WTC11 (cell line): ENCODE results near the gene HMGCS2. TPM values are rescaled to one million over a fixed set of nuclear protein-coding genes. Genes with fewer than 3 reads are reported as not detected.

ENCODE experiments used
- ATAC-seq: fragments of 200-7000 bp; cut with Tn5 transposase; 2 replicates; pipeline ENCODE4 v1.10.0; 2021; ENCODE audit warnings: mild to moderate bottlenecking, moderate library complexity
- CTCF ChIA-PET: fragments of 300-600 bp; sonication (Branson Sonifier 250); formaldehyde crosslinking; loops from one replicate; lab custom pipeline; 2021; ENCODE audit warnings: antibody characterized with exemption; lab: Charles Lee
- POLR2A ChIA-PET: fragments of 350-600 bp; sonication (Branson Sonifier 250); formaldehyde crosslinking; loops from one replicate; lab custom pipeline; 2021; ENCODE audit warnings: antibody characterized with exemption; lab: Charles Lee
- DNase-seq: peaks from one replicate; pipeline ENCODE4 v3.0.0; 2021; ENCODE audit warnings: low spot score
- H3K27ac Mint-ChIP-seq: 2 replicates; pipeline ENCODE4 v1.8.0; 2021; ENCODE audit warnings: mixed read lengths
- H3K27me3 Mint-ChIP-seq: 2 replicates; pipeline ENCODE4 v1.8.0; 2021; ENCODE audit warnings: low read depth, mild to moderate bottlenecking, moderate library complexity, mixed read lengths
- H3K36me3 Mint-ChIP-seq: 2 replicates; pipeline ENCODE4 v1.8.0; 2021; ENCODE audit warnings: mixed read lengths
- H3K4me1 Mint-ChIP-seq: 2 replicates; pipeline ENCODE4 v1.8.0; 2022; ENCODE audit warnings: mixed read lengths
- H3K4me3 Mint-ChIP-seq: 2 replicates; pipeline ENCODE4 v1.8.0; 2021; ENCODE audit warnings: mild to moderate bottlenecking, moderate library complexity, mixed read lengths
- H3K9me3 Mint-ChIP-seq: 2 replicates; pipeline ENCODE4 v1.8.0; 2021; ENCODE audit warnings: mixed read lengths
- ATF1 ChIP-seq: sonication (generic); formaldehyde crosslinking; IDR thresholded peaks from 2 replicates; pipeline ENCODE4 v1.8.1; 2023; ENCODE audit warnings: mild to moderate bottlenecking, moderate library complexity, missing genetic modification reagents
- ATF6 ChIP-seq: sonication (generic); formaldehyde crosslinking; IDR thresholded peaks from 2 replicates; pipeline ENCODE4 v1.8.1; 2023; ENCODE audit warnings: mild to moderate bottlenecking, missing genetic modification reagents
- ELF4 ChIP-seq: sonication (generic); formaldehyde crosslinking; IDR thresholded peaks from 2 replicates; pipeline ENCODE4 v1.8.1; 2022; ENCODE audit warnings: low read depth, mild to moderate bottlenecking, moderate library complexity, missing genetic modification reagents
- FOXJ3 ChIP-seq: sonication (generic); formaldehyde crosslinking; IDR thresholded peaks from 2 replicates; pipeline ENCODE4 v1.9.0; 2021; ENCODE audit warnings: missing genetic modification reagents, mild to moderate bottlenecking, borderline replicate concordance
- MAX ChIP-seq: sonication (generic); formaldehyde crosslinking; IDR thresholded peaks from 2 replicates; pipeline ENCODE4 v1.8.0; 2022; ENCODE audit warnings: mild to moderate bottlenecking, missing genetic modification reagents
- MXD4 ChIP-seq: fragments of 250-450 bp; sonication (Bioruptor Pico); IDR thresholded peaks from 2 replicates; pipeline ENCODE4 v1.8.0; 2021; ENCODE audit warnings: mild to moderate bottlenecking, moderate library complexity, borderline replicate concordance
- SMAD3 ChIP-seq: sonication (generic); formaldehyde crosslinking; IDR thresholded peaks from 2 replicates; pipeline ENCODE4 v1.8.0; 2022; ENCODE audit warnings: missing genetic modification reagents, mild to moderate bottlenecking, borderline replicate concordance
- SMAD4 ChIP-seq: sonication (generic); formaldehyde crosslinking; IDR thresholded peaks from 2 replicates; pipeline ENCODE4 v1.8.0; 2022; ENCODE audit warnings: mild to moderate bottlenecking, missing genetic modification reagents
- TEAD1 ChIP-seq: sonication (generic); formaldehyde crosslinking; IDR thresholded peaks from 2 replicates; pipeline ENCODE4 v1.8.0; 2022; ENCODE audit warnings: mild to moderate bottlenecking, missing genetic modification reagents
- TP53 ChIP-seq: sonication (generic); formaldehyde crosslinking; IDR thresholded peaks from 2 replicates; pipeline ENCODE4 v1.8.1; 2023; ENCODE audit warnings: mild to moderate bottlenecking, missing genetic modification reagents
- ZNF138 ChIP-seq: sonication (generic); formaldehyde crosslinking; conservative IDR thresholded peaks from 2 replicates; pipeline ENCODE4 v1.8.1; 2022; ENCODE audit warnings: mild to moderate bottlenecking, moderate library complexity, missing genetic modification reagents
- ZNF263 ChIP-seq: sonication (generic); formaldehyde crosslinking; IDR thresholded peaks from 2 replicates; pipeline ENCODE4 v1.8.1; 2022; ENCODE audit warnings: low read depth, mild to moderate bottlenecking, moderate library complexity, missing genetic modification reagents
- ZNF423 ChIP-seq: fragments of 250-450 bp; sonication (Bioruptor Pico); IDR thresholded peaks from 2 replicates; pipeline ENCODE4 v2.1.2; 2022; ENCODE audit warnings: mild to moderate bottlenecking, moderate library complexity
- ZNF532 ChIP-seq: fragments of 250-450 bp; sonication (Bioruptor Pico); IDR thresholded peaks from 2 replicates; pipeline ENCODE4 v1.9.0; 2021; ENCODE audit warnings: mild to moderate bottlenecking, borderline replicate concordance
- total RNA-seq: library from RNA; stranded (reverse); gene quantifications from 3 replicates; pipeline ENCODE4 v1.2.3, GENCODE V29; 2021
- TF ChIP-seq, protein P1 (sequence below): sonication (generic); formaldehyde crosslinking; IDR thresholded peaks from 2 replicates; pipeline ENCODE4 v1.8.0; 2023; ENCODE audit warnings: missing genetic modification reagents, mild to moderate bottlenecking, borderline replicate concordance
- TF ChIP-seq, protein P2 (sequence below): fragments of 250-450 bp; sonication (Bioruptor Pico); IDR thresholded peaks from 2 replicates; pipeline ENCODE4 v1.9.0; 2021; ENCODE audit warnings: mild to moderate bottlenecking
- TF ChIP-seq, protein P3 (sequence below): fragments of 200-600 bp; IDR thresholded peaks from 2 replicates; pipeline ENCODE4 v1.8.0; 2022; ENCODE audit warnings: antibody characterized with exemption
- TF ChIP-seq, protein P4 (sequence below): sonication (generic); formaldehyde crosslinking; conservative IDR thresholded peaks from 2 replicates; pipeline ENCODE4 v1.8.1; 2022; ENCODE audit warnings: mild to moderate bottlenecking, missing genetic modification reagents

HMGCS2 gene
- total RNA-seq, 1 experiment from 2014 or later: 0.24 TPM

DNA sequence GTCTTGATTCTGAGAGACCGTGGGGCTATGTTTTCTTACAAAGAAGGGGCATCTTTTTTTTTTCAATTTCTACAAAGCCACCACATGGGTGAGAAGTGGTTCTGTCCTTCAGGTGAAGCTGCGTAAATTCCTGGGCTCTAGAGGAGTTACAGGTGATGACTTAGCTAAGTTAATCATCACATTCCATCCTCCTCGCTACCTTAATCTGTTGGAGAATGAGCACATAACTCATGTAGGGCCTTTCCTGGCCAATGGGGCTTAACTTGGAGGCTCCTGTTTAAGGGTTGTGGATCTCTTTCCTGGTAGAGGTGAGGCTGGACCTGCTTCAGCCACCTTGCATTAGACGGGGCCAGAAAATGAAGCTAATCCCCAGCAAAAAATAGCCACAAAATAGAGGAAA lies 22.7 kb upstream of the HMGCS2 start:
- H3K36me3 Mint-ChIP-seq: no peaks in the 10 kb centered on the region
- no peak for TF ChIP-seq MAX (CRISPR knock-in tag)
- TF ChIP-seq ZNF138 (CRISPR knock-in tag): no peak
- no peak for TF ChIP-seq FOXJ3 (CRISPR knock-in tag)
- no peak for TF ChIP-seq SMAD4
- TF ChIP-seq SMAD3 (CRISPR knock-in tag): no peak
- TF ChIP-seq TP53: no peak
- no peak for TF ChIP-seq ELF4
- TF ChIP-seq ATF6: no peak
- TF ChIP-seq, all 79 proteins: peak for 0
- Mint-ChIP-seq H3K4me1 (no peaks in the 10 kb centered on the region), H3K4me3 (no peak overlapping the region), H3K27ac (no peak overlapping the region), H3K27me3 (no peaks in the 10 kb centered on the region), H3K9me3 (no peaks in the 10 kb centered on the region)
- no peak for DNase-seq
- POLR2A ChIA-PET: no interaction called here
- CTCF ChIA-PET: interaction anchor here (1.2 kb wide), 1 partner anchor 18 kb away, joined by 3 read pairs; no protein-coding TSS in a partner anchor
- no peak; the same call in 1 of the 2 replicates for ATAC-seq

DNA sequence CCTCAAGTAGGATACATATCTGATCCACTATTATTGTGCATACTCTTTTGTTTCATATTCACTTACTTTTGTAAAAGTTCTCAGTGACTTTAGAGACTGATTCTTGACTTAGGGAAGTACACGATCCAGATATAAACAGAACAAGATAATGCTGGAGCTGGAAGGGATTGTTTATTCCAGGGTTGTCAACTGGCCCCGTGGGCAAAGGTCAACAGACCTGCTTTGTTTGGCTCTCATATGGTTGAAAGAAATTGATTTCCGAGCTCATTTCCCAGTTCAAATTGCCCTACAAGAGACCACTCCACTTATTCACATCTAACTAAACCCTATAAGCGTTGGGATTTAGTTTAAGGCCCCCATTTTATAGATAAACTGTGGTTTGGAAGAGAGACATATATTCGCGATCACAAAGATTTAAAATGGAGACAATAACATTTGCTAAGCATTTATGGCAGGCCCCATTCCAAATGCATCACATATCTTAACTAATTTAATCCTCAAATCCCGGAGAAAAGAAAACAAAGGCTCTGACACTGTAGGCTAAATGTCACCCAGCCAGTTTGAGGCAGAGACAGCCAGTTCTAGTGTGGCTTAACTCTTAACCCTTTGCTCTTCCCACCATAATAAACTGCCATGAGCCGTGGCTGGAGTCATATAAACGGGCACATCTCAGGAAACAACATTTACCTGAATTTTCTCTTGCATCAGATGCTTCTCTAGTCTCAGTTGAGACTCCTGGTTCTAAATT lies 21.9 kb upstream of the HMGCS2 start:
- DNase-seq (no peak), ATAC-seq (no peak)
- no peak overlapping the region for H3K4me3 Mint-ChIP-seq
- ChIA-PET CTCF (interaction anchor here (1.2 kb wide), 1 partner anchor 19 kb away, joined by 3 read pairs; no protein-coding TSS in a partner anchor), POLR2A (no interaction called here)
- no peak overlapping the region for H3K27ac Mint-ChIP-seq
- no peaks in the 10 kb centered on the region for H3K9me3 Mint-ChIP-seq
- 0 out of 2 replicates have a peak, but pooled peaks cover 3% of the 10 kb centered on the region for H3K4me1 Mint-ChIP-seq
- H3K36me3 Mint-ChIP-seq: no peaks in the 10 kb centered on the region
- H3K27me3 Mint-ChIP-seq: no peaks in the 10 kb centered on the region
- TF ChIP-seq ZNF532 (CRISPR knock-in tag) (no peak), ZNF263 (CRISPR knock-in tag) (no peak), TEAD1 (CRISPR knock-in tag) (no peak), MXD4 (CRISPR knock-in tag) (no peak), ATF1 (CRISPR knock-in tag) (no peak), ZNF423 (CRISPR knock-in tag) (no peak)
- TF ChIP-seq, protein P1, sequence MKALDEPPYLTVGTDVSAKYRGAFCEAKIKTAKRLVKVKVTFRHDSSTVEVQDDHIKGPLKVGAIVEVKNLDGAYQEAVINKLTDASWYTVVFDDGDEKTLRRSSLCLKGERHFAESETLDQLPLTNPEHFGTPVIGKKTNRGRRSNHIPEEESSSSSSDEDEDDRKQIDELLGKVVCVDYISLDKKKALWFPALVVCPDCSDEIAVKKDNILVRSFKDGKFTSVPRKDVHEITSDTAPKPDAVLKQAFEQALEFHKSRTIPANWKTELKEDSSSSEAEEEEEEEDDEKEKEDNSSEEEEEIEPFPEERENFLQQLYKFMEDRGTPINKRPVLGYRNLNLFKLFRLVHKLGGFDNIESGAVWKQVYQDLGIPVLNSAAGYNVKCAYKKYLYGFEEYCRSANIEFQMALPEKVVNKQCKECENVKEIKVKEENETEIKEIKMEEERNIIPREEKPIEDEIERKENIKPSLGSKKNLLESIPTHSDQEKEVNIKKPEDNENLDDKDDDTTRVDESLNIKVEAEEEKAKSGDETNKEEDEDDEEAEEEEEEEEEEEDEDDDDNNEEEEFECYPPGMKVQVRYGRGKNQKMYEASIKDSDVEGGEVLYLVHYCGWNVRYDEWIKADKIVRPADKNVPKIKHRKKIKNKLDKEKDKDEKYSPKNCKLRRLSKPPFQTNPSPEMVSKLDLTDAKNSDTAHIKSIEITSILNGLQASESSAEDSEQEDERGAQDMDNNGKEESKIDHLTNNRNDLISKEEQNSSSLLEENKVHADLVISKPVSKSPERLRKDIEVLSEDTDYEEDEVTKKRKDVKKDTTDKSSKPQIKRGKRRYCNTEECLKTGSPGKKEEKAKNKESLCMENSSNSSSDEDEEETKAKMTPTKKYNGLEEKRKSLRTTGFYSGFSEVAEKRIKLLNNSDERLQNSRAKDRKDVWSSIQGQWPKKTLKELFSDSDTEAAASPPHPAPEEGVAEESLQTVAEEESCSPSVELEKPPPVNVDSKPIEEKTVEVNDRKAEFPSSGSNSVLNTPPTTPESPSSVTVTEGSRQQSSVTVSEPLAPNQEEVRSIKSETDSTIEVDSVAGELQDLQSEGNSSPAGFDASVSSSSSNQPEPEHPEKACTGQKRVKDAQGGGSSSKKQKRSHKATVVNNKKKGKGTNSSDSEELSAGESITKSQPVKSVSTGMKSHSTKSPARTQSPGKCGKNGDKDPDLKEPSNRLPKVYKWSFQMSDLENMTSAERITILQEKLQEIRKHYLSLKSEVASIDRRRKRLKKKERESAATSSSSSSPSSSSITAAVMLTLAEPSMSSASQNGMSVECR (CRISPR knock-in tag): no peak
- TF ChIP-seq, protein P2, sequence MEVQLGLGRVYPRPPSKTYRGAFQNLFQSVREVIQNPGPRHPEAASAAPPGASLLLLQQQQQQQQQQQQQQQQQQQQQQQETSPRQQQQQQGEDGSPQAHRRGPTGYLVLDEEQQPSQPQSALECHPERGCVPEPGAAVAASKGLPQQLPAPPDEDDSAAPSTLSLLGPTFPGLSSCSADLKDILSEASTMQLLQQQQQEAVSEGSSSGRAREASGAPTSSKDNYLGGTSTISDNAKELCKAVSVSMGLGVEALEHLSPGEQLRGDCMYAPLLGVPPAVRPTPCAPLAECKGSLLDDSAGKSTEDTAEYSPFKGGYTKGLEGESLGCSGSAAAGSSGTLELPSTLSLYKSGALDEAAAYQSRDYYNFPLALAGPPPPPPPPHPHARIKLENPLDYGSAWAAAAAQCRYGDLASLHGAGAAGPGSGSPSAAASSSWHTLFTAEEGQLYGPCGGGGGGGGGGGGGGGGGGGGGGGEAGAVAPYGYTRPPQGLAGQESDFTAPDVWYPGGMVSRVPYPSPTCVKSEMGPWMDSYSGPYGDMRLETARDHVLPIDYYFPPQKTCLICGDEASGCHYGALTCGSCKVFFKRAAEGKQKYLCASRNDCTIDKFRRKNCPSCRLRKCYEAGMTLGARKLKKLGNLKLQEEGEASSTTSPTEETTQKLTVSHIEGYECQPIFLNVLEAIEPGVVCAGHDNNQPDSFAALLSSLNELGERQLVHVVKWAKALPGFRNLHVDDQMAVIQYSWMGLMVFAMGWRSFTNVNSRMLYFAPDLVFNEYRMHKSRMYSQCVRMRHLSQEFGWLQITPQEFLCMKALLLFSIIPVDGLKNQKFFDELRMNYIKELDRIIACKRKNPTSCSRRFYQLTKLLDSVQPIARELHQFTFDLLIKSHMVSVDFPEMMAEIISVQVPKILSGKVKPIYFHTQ (CRISPR knock-in tag): no peak
- TF ChIP-seq, protein P3, sequence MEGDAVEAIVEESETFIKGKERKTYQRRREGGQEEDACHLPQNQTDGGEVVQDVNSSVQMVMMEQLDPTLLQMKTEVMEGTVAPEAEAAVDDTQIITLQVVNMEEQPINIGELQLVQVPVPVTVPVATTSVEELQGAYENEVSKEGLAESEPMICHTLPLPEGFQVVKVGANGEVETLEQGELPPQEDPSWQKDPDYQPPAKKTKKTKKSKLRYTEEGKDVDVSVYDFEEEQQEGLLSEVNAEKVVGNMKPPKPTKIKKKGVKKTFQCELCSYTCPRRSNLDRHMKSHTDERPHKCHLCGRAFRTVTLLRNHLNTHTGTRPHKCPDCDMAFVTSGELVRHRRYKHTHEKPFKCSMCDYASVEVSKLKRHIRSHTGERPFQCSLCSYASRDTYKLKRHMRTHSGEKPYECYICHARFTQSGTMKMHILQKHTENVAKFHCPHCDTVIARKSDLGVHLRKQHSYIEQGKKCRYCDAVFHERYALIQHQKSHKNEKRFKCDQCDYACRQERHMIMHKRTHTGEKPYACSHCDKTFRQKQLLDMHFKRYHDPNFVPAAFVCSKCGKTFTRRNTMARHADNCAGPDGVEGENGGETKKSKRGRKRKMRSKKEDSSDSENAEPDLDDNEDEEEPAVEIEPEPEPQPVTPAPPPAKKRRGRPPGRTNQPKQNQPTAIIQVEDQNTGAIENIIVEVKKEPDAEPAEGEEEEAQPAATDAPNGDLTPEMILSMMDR: no peak
- TF ChIP-seq, protein P4, sequence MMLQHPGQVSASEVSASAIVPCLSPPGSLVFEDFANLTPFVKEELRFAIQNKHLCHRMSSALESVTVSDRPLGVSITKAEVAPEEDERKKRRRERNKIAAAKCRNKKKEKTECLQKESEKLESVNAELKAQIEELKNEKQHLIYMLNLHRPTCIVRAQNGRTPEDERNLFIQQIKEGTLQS (CRISPR knock-in tag): no peak
